K562 (cell line): ENCODE measurements around the gene SRBD1. TPM values are rescaled to one million over a fixed set of nuclear protein-coding genes. Genes with fewer than 3 reads are reported as not detected.

Source experiments
- ATAC-seq: fragments of 200-7000 bp; cut with Tn5 transposase; 3 replicates; pipeline ENCODE4 v1.9.1; 2020; ENCODE audit warnings: moderate library complexity
- BruUV-seq: library from RNA; stranded (reverse); fragments of 400-500 nt; replicated peaks from 2 replicates; lab custom pipeline; 2021; lab: Mats Ljungman, UMichigan
- CTCF ChIA-PET: fragments of 300-600 bp; formaldehyde crosslinking; extraction: SDS; loops from one replicate; lab custom pipeline; 2021; ENCODE audit warnings: low intra/inter-chr PET ratio; lab: Yijun Ruan, JAX
- POLR2A ChIA-PET: fragments of 300-600, 350-650 bp; sonication (Branson Sonifier 250); formaldehyde crosslinking; extraction: SDS; loops from one replicate; lab custom pipeline; 2021; ENCODE audit warnings: antibody characterized with exemption, inconsistent platforms; lab: Yijun Ruan, JAX
- DNase-seq, 4 experiments: peaks; one replicate each; pipeline versions ENCODE4 v3.0.0 to v3.0.0-alpha.2; 2011 to 2018; ENCODE audit warnings: low spot score in 3 of 4, mixed read lengths in 3 of 4; ENCODE audit errors: extremely low read depth in 1 of 4
- FAIRE-seq: peaks from 2 replicates; lab custom pipeline; 2011; peaks lifted over from hg19 to GRCh38; lab: Jason Lieb, UNC
- H2AFZ ChIP-seq: 2 replicates; pipeline ENCODE4 v1.6.0; 2011; ENCODE audit warnings: low read depth, low read length, control low read depth, inconsistent platforms
- H3K27ac ChIP-seq: fragments of 200-600 bp; 3 replicates; pipeline ENCODE4 v1.8.0; 2011; ENCODE audit warnings: low read depth, mild to moderate bottlenecking, control low read depth, inconsistent platforms, low read length, moderate library complexity, mixed read lengths; ENCODE audit errors: extremely low read depth
- H3K27me3 ChIP-seq, 2 experiments: fragments of 300-600 bp in 1 of 2; 2 replicates in 1 of 2; 3 replicates in 1 of 2; pipeline versions ENCODE4 v1.6.0 to v1.8.0; 2011; ENCODE audit warnings: inconsistent platforms in 2 of 2, low read length in 2 of 2, mild to moderate bottlenecking in 1 of 2, mixed read lengths in 1 of 2, moderate library complexity in 1 of 2; ENCODE audit not compliant: control insufficient read depth in 2 of 2, insufficient read depth in 2 of 2
- H3K36me3 ChIP-seq: fragments of 300-600 bp; 3 replicates; pipeline ENCODE4 v1.8.0; 2011; ENCODE audit warnings: mild to moderate bottlenecking, low read length, inconsistent platforms; ENCODE audit not compliant: control insufficient read depth, insufficient read depth
- H3K4me1 ChIP-seq, 2 experiments: fragments of 200-600 bp in 1 of 2; replicated peaks in 1 of 2; 2 replicates in 1 of 2; 3 replicates in 1 of 2; pipeline versions ENCODE4 v1.5.1 to v1.8.0; 2011; ENCODE audit warnings: inconsistent platforms in 2 of 2, low read length in 2 of 2, mild to moderate bottlenecking in 1 of 2, mixed read lengths in 1 of 2, moderate library complexity in 1 of 2; ENCODE audit not compliant: control insufficient read depth in 2 of 2, insufficient read depth in 2 of 2
- H3K4me2 ChIP-seq: 2 replicates; pipeline ENCODE4 v1.6.1; 2011; ENCODE audit warnings: low read length, control low read depth, inconsistent platforms, mixed read lengths; ENCODE audit not compliant: insufficient read depth
- H3K4me3 ChIP-seq: fragments of 200-600 bp; sonication (generic), shearing (Covaris generic); 2 replicates; pipeline ENCODE4 v1.5.1; 2016; ENCODE audit warnings: control low read depth, inconsistent platforms
- H3K79me2 ChIP-seq: fragments of 200-600 bp; 3 replicates; pipeline ENCODE4 v1.8.0; 2011; ENCODE audit warnings: low read length, inconsistent platforms; ENCODE audit not compliant: control insufficient read depth, insufficient read depth
- H3K9ac ChIP-seq, 2 experiments: 2 replicates each; pipeline versions ENCODE4 v1.6.0 to v1.6.1; 2011; ENCODE audit warnings: low read depth in 2 of 2, low read length in 2 of 2, control low read depth in 1 of 2, inconsistent platforms in 1 of 2, mild to moderate bottlenecking in 1 of 2, mixed read lengths in 1 of 2; ENCODE audit not compliant: insufficient read depth in 1 of 2
- H3K9me1 ChIP-seq: one replicate; pipeline ENCODE4 v1.6.0; 2011; ENCODE audit warnings: inconsistent platforms, mild to moderate bottlenecking, low read length, moderate library complexity; ENCODE audit not compliant: control insufficient read depth, insufficient read depth
- H3K9me3 ChIP-seq: replicated peaks from 2 replicates; pipeline ENCODE4 v1.5.1; 2011; ENCODE audit warnings: low read depth, low read length, inconsistent platforms; ENCODE audit not compliant: control insufficient read depth, insufficient read depth
- H4K20me1 ChIP-seq: replicated peaks from 2 replicates; pipeline ENCODE4 v1.6.1; 2011; ENCODE audit warnings: low read length, inconsistent platforms, mixed read lengths; ENCODE audit not compliant: control insufficient read depth, insufficient read depth
- CBFA2T2 ChIP-seq: fragments of 450-650 bp; conservative IDR thresholded peaks from 2 replicates; pipeline ENCODE4 v1.6.1; 2017; ENCODE audit warnings: mild to moderate bottlenecking
- CBFA2T3 ChIP-seq: fragments of 450-650 bp; IDR thresholded peaks from 2 replicates; pipeline ENCODE4 v1.6.1; 2017
- COPS2 ChIP-seq: fragments of 450-650 bp; conservative IDR thresholded peaks from 2 replicates; pipeline ENCODE4 v1.6.1; 2016; ENCODE audit warnings: mild to moderate bottlenecking, moderate library complexity
- ETS2 ChIP-seq: IDR thresholded peaks from 2 replicates; pipeline ENCODE4 v1.6.1; 2016; ENCODE audit warnings: borderline replicate concordance, missing genetic modification characterization, mild to moderate bottlenecking, moderate library complexity, missing compliant biosample characterization; ENCODE audit not compliant: poor library complexity, severe bottlenecking
- HDGF ChIP-seq: fragments of 450-650 bp; IDR thresholded peaks from 2 replicates; pipeline ENCODE4 v1.6.1; 2016
- HOXB6 ChIP-seq: fragments of 250-450 bp; sonication (Bioruptor Pico); IDR thresholded peaks from 2 replicates; pipeline ENCODE4 v1.5.1; 2022; ENCODE audit warnings: mild to moderate bottlenecking, borderline replicate concordance
- NFIC ChIP-seq: fragments of 450-650 bp; IDR thresholded peaks from 2 replicates; pipeline ENCODE4 v1.6.1; 2017; ENCODE audit warnings: mild to moderate bottlenecking, inconsistent platforms
- UBTF ChIP-seq, 2 experiments: IDR thresholded peaks; 2 replicates each; pipeline ENCODE4 v1.6.1; 2012; ENCODE audit warnings: improper control_type of control experiment in 2 of 2, low read depth in 2 of 2, low read length in 2 of 2, borderline replicate concordance in 1 of 2
- ZNF41 ChIP-seq: fragments of 250-450 bp; sonication (Bioruptor Pico); conservative IDR thresholded peaks from 2 replicates; pipeline ENCODE4 v1.4.0; 2020; ENCODE audit warnings: mild to moderate bottlenecking
- ZNF740 ChIP-seq, 3 experiments: fragments of 200-800 bp in 1 of 3; sonication (Bioruptor generic) in 1 of 3; sonication (generic) in 1 of 3; formaldehyde crosslinking in 1 of 3; IDR thresholded peaks; 2 replicates each; pipeline versions ENCODE4 v1.6.1 to v1.8.0; 2016 to 2022; ENCODE audit warnings: mild to moderate bottlenecking in 2 of 3, missing compliant biosample characterization in 2 of 3, missing genetic modification characterization in 2 of 3, missing genetic modification reagents in 1 of 3
- WGBS: fragments of 100-300 bp; shearing (Covaris generic); methylation state at CpG from one replicate; pipeline ENCODE4 v1.1.6; 2016; ENCODE audit warnings: low coverage, mixed read lengths; ENCODE audit not compliant: insufficient coverage; ENCODE audit errors: missing lambda C conversion rate; 5-methylcytosine and 5-hydroxymethylcytosine counted together
- in situ Hi-C: fragments of 300-500 bp; cut with MboI; formaldehyde crosslinking; loops from 4 replicates; pipeline ENCODE4 v1.15.0; 2018; ENCODE audit warnings: inconsistent platforms, mixed read lengths
- intact Hi-C: fragments of 100-400 bp; cut with micrococcal nuclease; formaldehyde crosslinking; loops from 2 replicates; pipeline ENCODE4 v1.14.2; 2022
- polyA plus RNA-seq, 8 experiments: library from polyadenylated mRNA; depleted of rRNA in 4 of 8; stranded (reverse) in 5 of 8; unstranded in 3 of 8; fragments of >200 nt; fragmentation: Nextera tagmentation in 2 of 8; fragmentation: Illumina TruSeq in 1 of 8; extraction: Ambion mirVana in 2 of 8; extraction: Trizol in 1 of 8; gene quantifications; 2 replicates each; pipeline versions ENCODE4 v1.2.1 to v1.2.3, GENCODE V29; 2011 to 2014; ENCODE audit warnings: inconsistent platforms in 1 of 8, missing spikeins in 1 of 8
- total RNA-seq, 7 experiments: library from RNA; depleted of rRNA in 6 of 7; stranded (reverse); fragments of >200 nt in 6 of 7; fragmentation: Illumina TruSeq in 2 of 7; extraction: Trizol in 2 of 7; gene quantifications; 2 replicates each; pipeline versions ENCODE4 v1.2.1 to v1.2.3, GENCODE V29; 2011 to 2021; ENCODE audit warnings: low replicate concordance in 1 of 7

The SRBD1 gene
- total and polyA plus RNA-seq, 9 of the 15 experiments (the other 6 are each of a cell fraction or from before 2014, with no cell fraction given): 6.9 to 23.2 (median 14.7) TPM

- TF ChIP-seq ZNF41 (CRISPR knock-in tag): no peak
- no peak for TF ChIP-seq HOXB6
- TF ChIP-seq, all 486 proteins: peak for 0
Observed at GRCh38 chr2:45637440-45637839, 26.4 kb upstream of the SRBD1 start (continued).

GRCh38 chr2:45636008-45636407 lies 24.9 kb upstream of the SRBD1 start:
- no peaks in the 10 kb centered on the region for H3K79me2 ChIP-seq
- in situ Hi-C loops: no loop called here
- POLR2A ChIA-PET: no interaction called here

More at GRCh38 chr2:45636008-45636407, 24.9 kb upstream of the SRBD1 start:
- H3K36me3 ChIP-seq: no peaks in the 10 kb centered on the region
- intact Hi-C loops: no loop called here
- CTCF ChIA-PET: no interaction called here
- WGBS: 0% methylated on average over 4 of the region's 5 CpGs
- H3K27ac ChIP-seq: no peak overlapping the region
- H3K27me3 ChIP-seq: peaks cover 8 to 26% of the 10 kb centered on the region in 2 experiments; a peak in 3 of 5 replicates
- TF ChIP-seq ZNF740 (CRISPR knock-in tag; IDR thresholded peaks at IDR 0.05) (no peak), ZNF740 (tag; IDR thresholded peaks at IDR 0.05) (no peak), UBTF (IDR thresholded peaks at IDR 0.05; ENCODE audit: borderline replicate concordance in 1 of 2, low read depth in 2 of 2, low read length in 2 of 2) (no peak), HDGF (no peak), CBFA2T2 (0 out of 2 replicates have a peak, but pooled peaks have one; percentile 9), ZNF41 (CRISPR knock-in tag) (no peak), CBFA2T3 (peak; percentile 35; the same call in 1 of the 2 replicates), ETS2 (tag) (no peak), COPS2 (no peak), NFIC (peak; percentile 56)
- H3K4me2 ChIP-seq: no peak overlapping the region
- no peaks in the 10 kb centered on the region for H4K20me1 ChIP-seq
- no TSS peak for BruUV-seq
- DNase-seq (no peak), ATAC-seq (no peak), FAIRE-seq (no peak)
- H3K9me1 ChIP-seq: no peaks in the 10 kb centered on the region
- H2AFZ ChIP-seq: no peak overlapping the region
- no peak overlapping the region for H3K9ac ChIP-seq
- no peak overlapping the region for H3K4me3 ChIP-seq
- H3K4me1 ChIP-seq: no peaks in the 10 kb centered on the region; a peak in 1 of 5 replicates
- no peaks in the 10 kb centered on the region for H3K9me3 ChIP-seq
